SKM-1 (cell line): Measurements from ENCODE around the gene KIAA1755.

Experiments used
- DNase-seq: peaks from one replicate; lab custom pipeline; 2025; ENCODE audit not compliant: unreplicated experiment; lab: John Stamatoyannopoulos, UW

The KIAA1755 gene, protein sequence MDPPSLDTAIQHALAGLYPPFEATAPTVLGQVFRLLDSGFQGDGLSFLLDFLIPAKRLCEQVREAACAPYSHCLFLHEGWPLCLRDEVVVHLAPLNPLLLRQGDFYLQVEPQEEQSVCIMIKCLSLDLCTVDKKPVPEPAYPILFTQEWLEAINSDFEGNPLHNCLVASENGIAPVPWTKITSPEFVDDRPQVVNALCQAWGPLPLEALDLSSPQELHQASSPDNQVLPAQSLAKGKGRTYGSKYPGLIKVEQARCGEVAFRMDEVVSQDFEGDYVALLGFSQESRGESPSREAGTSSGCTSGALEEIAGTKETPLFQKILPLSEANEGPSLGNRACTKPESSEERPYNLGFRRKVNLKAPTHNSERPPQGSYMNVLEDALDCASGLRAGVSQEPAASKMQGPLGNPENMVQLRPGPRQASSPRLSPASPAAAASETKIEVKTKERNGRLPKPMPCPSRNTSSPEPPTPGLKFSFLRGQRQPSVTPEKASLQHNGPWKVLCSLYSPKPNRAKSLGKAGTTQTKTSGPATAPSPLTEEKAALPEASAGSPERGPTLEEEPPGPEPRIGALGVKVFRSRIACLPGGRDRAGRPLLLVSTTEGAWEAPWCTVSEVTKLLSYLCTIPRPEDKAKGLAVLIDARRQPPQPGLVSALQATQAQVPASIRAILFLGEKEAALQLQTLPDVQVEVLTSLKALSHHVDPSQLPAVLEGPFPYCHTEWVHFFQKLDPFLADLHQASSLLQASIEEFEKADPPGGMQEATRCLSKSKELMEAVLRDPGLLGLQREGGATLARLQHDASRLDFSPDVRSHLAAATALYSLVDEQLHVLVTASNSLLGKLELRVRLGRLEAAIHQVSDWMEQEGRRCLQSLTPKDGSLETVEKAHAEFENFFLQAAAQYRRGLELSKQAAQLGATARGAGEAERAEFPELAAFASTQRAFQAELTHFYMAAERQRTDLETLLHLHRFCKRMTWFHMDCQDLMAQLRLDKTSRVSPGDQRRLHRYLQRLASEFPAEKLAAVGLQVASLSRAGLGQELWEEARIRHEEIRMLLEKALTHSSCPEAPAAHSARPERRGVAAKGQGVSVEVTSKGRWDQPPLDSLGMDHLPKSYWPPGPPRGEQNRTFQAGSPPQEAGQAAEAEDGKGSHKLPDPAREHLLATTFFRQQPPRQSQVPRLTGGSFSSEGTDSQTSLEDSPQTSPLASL

DNA sequence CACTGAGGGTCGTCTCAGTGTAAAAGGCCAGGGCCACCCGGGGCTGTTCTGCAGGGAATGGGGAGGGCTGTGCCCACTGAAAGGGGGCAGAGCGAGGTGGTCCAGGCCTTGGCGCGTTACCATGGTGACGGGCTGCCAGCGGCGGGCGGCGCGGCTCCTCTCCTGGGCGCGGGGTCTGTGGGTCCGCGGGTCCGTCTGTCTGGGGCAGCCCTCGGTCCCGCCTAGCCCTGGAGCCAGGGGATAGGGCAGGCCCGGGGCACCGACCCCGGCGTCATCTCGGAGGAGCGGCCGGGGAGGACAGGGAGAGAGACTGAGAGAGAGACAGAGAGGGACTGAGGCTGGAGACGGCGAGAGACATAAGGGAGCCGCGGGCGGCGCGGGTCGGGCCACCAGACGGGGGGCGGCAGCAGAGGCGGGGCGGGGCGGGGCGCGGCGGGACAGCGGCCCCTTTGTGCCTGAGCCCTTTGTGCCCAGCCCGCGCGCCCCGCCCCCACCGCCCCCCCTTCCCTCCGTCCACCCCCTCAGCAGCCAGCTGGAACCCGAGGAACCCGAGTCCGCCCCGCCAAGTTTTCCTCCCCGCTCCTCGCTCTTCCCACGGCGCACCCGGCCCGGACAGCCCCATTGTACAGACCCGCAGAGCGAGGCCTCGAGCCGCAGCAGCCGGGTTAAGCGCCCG is at the start of gene KIAA1755:
Gene KIAA1755, minus strand, starts transcription at position 358 of the 676 bp plus-strand sequence. Its CDS starts 235 bp downstream, at position 123.
- DNase-seq = no peak

DNA sequence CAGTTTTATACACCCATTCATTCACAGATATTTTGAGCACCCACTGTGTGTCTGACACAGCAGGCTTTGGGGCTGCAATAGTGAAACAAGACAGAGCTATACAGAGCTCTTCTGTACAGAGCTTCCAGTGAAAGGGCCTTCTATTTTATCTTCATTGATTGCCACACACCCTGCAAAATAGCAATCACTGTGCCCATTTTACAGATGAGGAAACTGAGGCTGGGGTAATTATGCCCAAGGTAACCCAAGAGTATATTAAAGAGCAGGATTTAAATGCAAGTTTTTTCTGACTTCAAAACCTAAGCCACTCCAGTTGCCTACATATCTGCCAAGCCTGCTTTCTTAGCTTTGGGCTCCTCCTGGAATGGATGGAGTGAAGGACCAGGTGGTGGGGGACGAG is 47.9 kb upstream of the KIAA1755 start:
- DNase-seq = no peak

DNA sequence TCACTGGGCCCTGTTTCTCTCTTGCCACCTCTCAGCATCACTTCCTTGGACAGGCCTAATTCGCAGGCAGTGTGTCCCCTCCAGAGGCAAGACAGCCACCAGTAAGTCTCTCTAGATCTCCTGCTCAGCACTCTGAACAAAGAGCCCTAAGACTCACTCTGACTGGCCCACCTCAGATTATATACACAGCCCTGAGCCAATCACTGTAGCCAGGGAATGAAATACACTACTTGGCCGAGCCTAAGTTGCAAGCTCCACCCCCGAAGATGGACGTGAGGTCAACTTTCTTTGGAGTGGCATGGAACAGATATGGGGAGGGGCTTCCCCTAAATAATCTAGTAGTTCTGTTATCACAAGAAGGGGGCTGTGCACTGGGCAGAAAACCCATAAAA is 47.5 kb upstream of the KIAA1755 start:
- DNase-seq = no peak

DNA sequence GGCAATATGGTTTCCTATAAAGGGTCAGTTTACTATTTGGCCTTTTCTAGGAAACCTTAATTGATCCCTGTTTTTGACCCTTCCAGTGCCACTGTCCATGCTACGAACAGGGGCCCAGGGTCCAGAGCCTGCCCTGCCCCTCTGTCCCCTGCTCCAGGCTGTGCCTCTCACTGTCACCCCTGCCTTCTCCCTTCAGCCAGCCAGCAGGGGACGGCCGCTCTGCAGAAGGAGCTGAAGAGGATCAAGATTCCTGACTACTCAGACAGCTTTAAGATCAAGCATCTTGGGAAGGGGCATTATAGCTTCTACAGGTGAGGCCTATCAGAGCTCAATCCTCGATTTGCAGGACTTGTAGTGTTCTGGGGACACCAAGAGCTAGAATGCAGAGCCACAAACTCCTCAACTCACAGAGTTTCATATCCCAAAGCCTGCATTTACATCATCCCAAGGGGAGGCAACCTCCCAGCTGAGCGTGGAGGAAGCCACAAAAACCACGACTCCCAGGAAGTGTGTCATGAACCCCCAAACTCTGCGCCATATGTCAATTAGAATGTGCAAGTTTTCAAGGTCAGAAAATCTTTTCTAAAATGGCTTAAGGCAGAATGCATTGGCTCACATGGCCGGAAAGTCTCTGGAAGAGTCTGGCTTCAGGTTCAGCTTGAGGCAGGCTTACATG is 47.0 kb upstream of the KIAA1755 start:
- DNase-seq = peak; percentile 46

DNA sequence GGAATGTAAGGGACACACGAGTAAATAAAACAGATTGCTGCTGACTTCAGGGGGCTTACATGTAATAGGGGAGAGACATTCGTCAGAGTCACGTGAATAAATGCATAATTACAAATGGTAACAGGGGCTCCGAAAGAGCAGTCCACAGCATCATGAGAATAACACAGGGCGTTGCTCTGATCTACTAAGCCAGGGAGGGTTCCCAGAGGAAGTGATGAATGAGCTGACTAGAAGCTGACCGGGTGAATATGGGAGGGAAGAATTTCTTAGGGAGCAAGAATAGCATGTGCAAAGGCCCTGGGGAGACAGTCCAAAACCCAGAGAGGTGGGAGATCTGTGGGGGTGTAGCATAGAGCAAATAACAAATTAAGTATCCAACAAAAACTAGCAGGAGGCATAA is 45.8 kb upstream of the KIAA1755 start:
- DNase-seq = no peak

DNA sequence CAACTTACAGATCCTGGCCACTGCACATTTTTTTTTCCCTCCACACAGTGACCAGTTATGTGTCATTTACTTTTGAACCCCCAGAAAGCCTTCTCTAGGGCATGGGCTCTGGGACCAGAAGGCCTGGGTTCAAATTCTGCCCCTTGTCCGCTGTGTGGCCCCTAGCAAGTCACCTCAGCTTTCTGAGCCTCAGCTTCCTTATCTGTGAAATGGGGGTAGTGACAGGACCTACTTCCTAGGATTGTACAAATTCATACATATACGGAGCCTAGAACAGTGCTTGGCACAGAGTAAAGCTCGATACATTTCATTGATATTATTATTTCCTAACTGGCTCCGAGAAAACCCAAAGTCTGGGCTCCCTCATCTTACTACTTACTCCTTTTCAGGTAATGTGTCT is 45.0 kb upstream of the KIAA1755 start:
- DNase-seq = no peak

DNA sequence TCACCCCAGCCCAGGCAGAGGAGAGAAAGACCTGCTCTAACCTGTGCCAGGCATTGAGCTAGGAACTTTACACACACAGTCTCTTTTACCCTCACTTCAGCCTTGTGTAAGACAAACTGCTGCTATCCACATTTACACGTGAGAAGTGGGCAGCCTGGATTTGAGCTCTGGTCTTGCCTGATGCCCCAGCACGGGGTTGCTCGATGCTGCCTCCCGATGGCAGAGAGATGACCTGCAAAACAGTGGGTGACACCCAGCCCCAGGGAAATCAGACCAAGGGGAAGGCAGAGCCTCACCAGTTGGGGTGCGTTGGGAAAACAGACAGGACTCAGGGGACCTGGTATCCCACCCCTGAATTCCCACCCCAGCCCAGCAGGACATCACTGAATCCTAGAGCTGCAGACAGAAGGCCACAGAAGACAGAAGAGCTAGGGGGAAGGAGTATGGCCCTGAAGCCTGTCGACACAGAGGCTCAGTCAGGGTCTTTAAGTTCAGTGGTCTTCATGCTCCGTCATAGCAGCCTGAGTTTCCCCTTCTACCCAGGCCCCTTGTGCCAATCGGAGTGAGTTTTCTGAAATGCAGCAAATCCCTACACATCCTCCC is 44.4 kb upstream of the KIAA1755 start:
- DNase-seq = peak; percentile 47

DNA sequence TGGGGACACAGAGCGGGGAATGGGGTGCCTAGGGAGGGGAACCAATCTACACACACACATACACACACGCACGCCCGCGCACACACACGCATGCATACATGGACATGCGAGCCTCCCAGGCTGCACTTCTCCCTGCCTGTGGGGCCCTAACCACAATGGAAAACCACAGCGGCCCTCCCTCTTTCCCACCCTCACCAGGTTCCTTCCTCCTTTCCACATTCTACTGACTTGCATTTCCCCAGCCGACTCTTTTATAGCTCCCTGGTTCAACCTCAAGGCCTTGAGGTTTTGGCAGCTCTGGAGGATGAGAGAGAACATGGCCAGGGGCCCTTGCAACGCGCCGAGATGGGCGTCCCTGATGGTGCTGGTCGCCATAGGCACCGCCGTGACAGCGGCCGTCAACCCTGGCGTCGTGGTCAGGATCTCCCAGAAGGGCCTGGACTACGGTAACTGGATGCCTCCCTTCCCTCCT is 43.4 kb upstream of the KIAA1755 start, which contains the start of gene BPI:
Gene BPI, plus strand, starts transcription at position 249 of the 472 bp plus-strand sequence. Its CDS starts 68 bp downstream, at position 317.
- DNase-seq = peak; percentile 96

DNA sequence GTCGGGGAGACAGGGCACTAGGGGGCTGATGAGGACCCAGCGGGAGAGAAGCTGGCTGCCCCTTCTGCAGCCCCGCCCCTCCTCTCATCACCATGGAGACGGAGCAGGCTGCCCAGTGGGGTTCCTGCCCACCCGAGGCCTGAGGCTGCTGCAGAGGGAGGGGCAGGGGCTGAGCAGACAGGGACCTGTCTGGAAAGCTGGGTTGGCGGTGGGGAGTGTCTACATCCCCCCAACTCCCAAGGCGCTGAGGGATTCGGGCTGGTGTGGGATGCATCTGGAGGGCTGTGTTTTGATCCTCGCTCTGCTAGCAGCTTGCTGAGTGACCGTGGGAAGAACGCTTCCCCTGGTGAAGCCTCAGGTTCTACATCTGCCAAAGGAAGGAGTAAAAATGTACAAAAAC is 42.3 kb upstream of the KIAA1755 start:
- no peak for DNase-seq

DNA sequence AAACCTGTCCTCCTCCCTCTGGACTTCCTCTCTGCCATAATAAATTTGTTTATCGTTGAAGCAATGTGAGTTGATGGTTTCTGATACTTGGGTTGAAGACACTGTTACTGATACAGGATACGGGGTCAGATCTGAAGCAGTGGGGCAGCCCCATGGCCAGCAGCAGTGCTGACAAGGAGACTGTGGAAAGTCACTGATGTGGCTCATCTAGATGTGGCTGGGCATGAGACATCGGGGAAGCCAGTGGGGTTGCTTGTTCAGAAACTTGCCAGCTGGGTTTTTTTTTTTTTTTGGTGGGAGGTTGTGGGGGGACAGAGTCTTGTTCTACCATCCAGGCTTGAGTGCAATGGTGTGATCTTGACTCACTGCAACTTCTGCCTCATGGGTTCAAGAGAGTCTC is 40.8 kb upstream of the KIAA1755 start:
- no peak for DNase-seq

DNA sequence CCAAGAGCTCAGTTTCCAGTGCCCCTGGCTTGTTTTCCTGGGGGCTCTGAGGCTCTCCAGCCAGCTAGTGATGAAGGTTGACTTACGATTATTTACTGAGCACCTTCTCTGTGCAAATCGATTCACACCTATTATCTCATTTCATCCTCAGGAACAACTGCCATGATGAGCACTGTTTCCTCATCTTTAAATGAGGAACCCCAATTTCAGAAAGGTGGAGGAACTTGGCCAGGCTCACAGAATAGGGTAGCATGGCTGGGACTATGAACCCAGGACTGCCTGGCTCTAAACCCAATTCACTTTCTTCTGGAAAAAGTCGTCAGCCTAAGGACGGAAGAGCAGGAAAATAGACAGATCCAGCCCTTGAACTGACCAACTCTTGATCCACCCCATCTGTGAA is 39.9 kb upstream of the KIAA1755 start:
- DNase-seq = peak; percentile 36

DNA sequence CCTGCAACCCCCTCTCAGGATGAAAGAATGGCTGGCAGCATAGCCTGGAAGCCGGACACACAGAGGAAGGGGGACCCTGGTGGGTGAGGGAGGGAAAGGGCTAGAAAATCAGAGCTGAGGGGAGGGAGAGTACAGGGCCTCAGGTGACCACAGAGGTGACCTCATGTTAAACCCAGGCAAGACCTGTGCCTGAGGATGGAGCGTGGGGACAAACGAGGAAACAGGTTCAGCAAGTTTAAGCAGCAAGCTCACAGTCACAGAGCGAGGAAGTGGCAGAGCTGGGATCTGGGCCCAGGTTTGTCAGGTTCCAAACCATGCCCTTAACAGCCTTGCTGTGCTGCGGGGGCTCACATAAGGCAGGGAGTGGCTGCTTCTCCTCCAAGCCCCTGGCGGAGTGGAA is 39.4 kb upstream of the KIAA1755 start:
- DNase-seq = no peak

DNA sequence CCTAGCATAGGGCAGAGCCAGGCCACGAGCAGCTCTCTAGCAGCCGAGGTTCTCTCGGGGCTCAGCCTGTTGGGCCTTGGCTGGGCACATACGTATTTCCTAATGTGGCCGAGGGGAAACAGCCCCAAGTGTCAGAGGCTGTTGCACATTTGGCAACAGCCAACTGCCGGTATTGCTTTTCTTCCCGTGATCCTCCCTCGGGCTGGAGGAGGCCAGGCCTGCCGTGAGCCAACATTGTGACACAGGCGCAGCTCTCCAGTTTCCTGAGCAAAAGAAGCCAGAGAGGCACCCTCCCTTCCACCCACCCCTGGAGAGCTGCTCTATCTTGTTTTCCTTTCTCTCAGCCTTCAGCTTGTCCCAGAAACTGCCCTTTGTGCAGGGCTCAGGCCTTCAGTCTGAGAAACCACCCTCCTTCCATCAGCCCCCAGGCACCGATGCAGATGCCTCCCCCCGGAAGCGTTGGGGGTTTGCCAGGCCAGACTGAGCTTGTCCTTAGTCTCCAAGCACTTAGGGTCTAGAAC is 38.3 kb upstream of the KIAA1755 start:
- DNase-seq = peak; percentile 92

DNA sequence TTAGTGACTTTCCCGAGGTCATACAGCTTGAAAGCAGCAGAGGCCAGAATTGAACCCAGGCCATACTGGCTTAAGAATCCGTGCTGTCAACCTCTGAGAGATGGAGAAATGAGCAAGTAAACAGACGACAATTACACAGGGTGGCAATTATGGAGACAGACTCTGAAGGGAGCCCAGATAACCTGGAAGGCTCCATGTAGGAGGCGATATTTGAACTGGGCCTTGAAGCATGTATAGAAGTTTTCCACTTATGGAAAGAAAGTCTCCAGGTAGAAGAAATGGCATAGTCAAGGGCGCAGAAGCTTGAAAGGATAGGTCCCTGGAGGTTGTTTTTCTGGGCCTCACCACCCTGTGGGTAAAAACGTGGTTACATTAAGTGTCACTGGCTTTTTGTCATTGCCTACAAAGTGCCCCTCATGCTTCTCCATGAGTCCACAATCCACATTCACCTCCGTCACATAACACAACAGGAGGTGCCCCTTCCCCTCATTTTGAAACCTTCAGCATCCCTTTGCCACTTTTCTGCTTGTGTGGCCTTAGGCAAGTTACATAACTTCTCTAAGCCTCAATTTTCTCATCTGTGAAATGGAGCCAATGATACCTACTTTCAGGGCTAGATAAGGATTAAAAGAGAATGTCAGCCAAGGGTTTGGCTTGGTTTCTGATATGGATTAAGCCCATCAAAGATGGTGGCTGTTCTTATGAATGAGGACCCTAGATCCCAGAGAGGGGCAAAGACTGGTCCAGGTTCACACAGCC is 37.6 kb upstream of the KIAA1755 start:
- DNase-seq = no peak

DNA sequence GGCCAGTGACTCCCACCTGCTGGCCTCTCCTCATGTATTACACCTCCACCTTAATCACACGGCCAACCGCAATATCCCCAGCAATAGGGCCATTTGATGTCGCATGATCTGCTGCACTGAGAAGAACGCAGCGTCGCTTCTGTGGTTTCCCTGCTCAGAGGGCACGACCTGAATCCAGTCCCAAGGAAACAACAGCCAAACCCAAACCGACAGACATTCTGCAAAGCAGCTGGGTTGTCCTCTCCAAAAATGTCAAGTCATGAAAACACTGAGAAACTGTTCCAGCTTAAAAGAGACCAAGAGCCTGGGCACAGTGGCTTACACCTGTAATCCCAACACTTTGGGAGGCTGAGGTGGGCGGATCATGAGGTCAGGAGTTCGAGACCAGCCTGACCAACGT is 35.9 kb upstream of the KIAA1755 start:
- DNase-seq = no peak

DNA sequence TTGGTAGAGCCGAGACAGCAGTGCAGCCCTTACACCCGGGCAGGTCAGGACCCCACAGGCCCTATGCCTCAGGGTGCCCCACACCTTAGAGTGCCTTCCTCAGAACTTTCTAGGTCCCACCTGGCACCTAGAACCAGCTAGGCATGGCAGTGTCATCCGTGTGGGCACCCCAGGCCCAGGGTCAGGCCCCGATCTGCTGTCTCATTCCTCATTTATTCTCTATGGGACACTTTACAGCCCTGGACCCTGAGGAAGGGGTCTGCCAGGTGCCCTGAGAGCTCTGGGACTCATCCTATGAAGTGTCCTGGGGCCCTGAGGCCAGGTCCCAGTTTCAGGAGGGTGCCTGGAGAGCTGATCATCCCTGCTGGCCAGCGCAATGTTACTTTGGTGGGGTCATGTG is 35.3 kb upstream of the KIAA1755 start:
- no peak for DNase-seq

DNA sequence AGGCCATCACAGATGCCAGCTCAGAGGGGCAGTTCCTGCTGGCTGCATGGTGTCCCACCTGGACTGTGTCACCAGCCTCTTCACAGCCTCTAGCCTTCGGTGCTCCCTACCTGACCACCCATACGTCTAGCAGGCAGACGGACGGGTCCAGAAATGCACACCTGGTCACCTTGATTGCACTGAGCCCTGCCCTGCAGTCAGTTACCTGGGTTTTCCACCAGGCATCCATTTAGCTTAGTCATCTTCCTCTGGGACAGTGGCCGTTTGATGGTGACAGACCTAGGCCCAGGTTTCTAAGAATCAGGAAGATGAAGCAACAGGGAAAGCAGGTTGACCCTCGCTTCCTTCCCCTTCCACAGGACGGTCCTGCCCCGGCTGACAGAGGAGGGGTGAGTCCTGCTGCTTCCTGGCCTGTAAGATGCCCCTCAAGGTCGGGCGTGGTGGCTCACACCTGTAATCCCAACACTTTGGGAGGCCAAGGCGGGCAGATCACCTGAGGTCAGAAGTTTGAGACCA is 33.6 kb upstream of the KIAA1755 start:
- no peak for DNase-seq

DNA sequence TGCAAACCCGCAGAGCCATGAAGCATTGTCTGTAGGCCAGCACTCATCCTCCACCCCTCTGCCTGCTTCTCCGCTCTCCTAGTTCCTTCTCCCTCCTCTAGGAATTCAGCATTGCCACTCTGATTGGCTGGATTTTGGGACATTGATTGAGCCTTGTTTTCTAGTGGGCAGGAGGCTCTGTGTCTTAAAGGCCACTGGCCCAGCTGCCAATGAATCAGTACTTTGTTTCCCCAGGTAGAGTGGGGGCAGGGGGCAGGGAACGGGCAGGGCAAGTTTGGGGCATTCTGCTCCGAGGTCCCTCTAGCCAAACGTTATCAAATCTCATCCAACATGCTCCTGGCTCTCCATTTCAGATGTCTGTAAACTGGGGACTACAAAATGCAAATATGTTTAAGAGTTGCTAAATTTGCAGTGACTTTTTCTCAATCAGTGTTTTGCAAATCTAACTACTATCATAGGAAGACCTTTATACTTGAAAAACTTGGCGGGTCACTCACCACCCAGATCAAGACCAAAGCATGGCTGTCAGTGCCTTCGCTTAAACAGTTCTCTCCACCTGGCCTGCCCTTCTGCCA is 33.0 kb upstream of the KIAA1755 start:
- no peak for DNase-seq
